ENCODE measurements around the gene EFCAB11. TPM values are rescaled to one million over a fixed set of nuclear protein-coding genes. Genes with fewer than 3 reads are reported as not detected.

The EFCAB11 gene
- total RNA-seq, 1 donor from 2014 or later: 9.9 TPM

DNA sequence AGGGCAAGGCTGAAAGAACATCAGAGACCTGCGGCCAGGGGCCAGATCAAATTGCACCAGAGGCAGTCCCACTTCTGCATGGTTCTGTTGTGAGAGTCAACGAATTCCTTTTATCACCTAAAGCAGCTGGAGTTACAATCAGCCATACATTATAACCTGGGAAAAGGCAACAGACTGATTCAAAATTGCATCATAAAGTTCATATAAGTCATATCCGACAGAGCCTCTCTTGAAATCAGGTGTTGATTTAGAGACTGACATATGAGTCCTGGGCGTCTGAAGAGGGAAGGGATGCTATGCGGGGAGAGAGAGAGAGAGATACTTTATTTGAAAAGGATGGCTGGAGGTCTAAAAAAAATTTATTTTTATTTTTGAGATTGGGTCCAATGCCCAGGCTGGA is 89.4 kb downstream of the EFCAB11 start:
- H3K27me3 Mint-ChIP-seq (ENCODE audit: low read depth): no peaks in the 10 kb centered on the region
- no peak overlapping the region for H3K27ac Mint-ChIP-seq
- H3K9me3 Mint-ChIP-seq: peaks cover 16% of the 10 kb centered on the region
- peaks cover 6% of the 10 kb centered on the region for H3K4me1 Mint-ChIP-seq
- TF ChIP-seq, protein P1, sequence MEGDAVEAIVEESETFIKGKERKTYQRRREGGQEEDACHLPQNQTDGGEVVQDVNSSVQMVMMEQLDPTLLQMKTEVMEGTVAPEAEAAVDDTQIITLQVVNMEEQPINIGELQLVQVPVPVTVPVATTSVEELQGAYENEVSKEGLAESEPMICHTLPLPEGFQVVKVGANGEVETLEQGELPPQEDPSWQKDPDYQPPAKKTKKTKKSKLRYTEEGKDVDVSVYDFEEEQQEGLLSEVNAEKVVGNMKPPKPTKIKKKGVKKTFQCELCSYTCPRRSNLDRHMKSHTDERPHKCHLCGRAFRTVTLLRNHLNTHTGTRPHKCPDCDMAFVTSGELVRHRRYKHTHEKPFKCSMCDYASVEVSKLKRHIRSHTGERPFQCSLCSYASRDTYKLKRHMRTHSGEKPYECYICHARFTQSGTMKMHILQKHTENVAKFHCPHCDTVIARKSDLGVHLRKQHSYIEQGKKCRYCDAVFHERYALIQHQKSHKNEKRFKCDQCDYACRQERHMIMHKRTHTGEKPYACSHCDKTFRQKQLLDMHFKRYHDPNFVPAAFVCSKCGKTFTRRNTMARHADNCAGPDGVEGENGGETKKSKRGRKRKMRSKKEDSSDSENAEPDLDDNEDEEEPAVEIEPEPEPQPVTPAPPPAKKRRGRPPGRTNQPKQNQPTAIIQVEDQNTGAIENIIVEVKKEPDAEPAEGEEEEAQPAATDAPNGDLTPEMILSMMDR (IDR thresholded peaks at IDR 0.05; ENCODE audit: unreplicated experiment): no peak
- peaks cover 5% of the 10 kb centered on the region for H3K36me3 Mint-ChIP-seq
- H3K4me3 Mint-ChIP-seq: no peak overlapping the region
- DNase-seq (ENCODE audit: low spot score in 2 of 2, unreplicated experiment in 2 of 2): no peak

DNA sequence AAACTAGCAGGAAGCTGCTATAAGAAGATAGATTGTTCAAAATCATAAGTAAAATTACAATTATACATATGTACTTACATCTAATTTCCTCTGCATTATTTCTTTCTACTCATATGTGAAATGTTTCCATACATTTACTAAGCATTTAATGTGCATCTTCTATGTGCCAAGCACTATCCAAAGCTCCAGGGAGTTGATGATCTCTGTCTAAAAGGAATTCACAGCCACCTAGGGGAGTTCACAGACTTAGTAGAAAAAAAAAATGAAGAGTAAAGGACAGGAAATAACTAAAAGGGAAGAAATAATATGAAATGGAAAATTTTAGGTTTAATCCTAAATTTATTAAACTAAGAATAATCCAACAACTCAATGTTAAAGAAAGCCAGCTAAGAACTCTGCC is 91.7 kb downstream of the EFCAB11 start:
- Mint-ChIP-seq H3K4me1 (peaks cover 6% of the 10 kb centered on the region), H3K27me3 (ENCODE audit: low read depth) (no peaks in the 10 kb centered on the region), H3K9me3 (peaks cover 11% of the 10 kb centered on the region), H3K36me3 (peaks cover 5% of the 10 kb centered on the region), H3K27ac (no peak overlapping the region), H3K4me3 (no peak overlapping the region)
- TF ChIP-seq, protein P1 (IDR thresholded peaks at IDR 0.05; ENCODE audit: unreplicated experiment): no peak
- DNase-seq (ENCODE audit: low spot score in 2 of 2, unreplicated experiment in 2 of 2): no peak

DNA sequence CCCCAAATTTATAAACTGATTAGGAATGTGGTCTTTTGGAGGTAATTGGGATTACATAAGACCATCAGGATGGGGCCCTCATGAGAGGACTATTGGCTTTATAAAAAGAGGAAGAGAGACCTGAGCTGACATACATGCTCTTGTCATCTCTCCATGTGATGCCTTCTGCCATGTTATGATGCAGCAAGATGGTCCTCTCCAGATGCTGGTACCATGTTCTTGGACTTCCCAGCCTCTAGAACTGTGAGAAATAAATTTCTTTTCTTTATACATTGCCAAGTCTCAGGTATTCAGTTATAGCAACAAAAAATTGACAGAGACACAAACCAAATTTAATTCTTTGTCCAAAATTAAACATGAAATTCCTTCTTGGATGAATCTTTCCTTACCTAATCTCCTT is 92.9 kb downstream of the EFCAB11 start:
- H3K27ac Mint-ChIP-seq: no peak overlapping the region
- no peaks in the 10 kb centered on the region for H3K27me3 Mint-ChIP-seq (ENCODE audit: low read depth)
- peaks cover 8% of the 10 kb centered on the region for H3K4me1 Mint-ChIP-seq
- peaks cover 6% of the 10 kb centered on the region for H3K9me3 Mint-ChIP-seq
- TF ChIP-seq, protein P1 (IDR thresholded peaks at IDR 0.05; ENCODE audit: unreplicated experiment): no peak
- H3K36me3 Mint-ChIP-seq: peaks cover 2% of the 10 kb centered on the region
- DNase-seq (ENCODE audit: low spot score in 2 of 2, unreplicated experiment in 2 of 2): no peak
- no peak overlapping the region for H3K4me3 Mint-ChIP-seq

DNA sequence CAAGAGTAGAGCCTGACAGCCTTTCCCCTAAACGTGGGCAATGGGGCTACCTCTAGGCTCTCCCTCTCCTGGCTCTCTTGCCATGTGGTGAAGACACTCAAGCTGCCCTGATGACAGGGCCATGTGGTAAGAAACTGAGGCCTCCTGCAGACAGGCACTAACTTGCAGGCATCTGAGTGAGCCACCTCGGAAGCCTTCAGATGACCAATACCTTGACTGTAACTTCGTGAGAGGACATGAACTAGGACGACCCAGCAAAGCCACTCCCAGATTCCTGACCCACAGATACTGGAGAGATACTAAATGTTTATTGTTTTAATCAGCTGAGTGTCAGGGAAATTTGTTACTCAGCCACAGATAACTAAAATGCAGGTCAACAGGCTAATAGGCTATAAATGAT is 96.4 kb downstream of the EFCAB11 start:
- no peak for DNase-seq (ENCODE audit: low spot score in 2 of 2, unreplicated experiment in 2 of 2)
- no peak overlapping the region for H3K4me3 Mint-ChIP-seq
- no peak overlapping the region for H3K27ac Mint-ChIP-seq
- H3K27me3 Mint-ChIP-seq (ENCODE audit: low read depth): no peaks in the 10 kb centered on the region
- peaks cover 6% of the 10 kb centered on the region for H3K9me3 Mint-ChIP-seq
- H3K4me1 Mint-ChIP-seq: peaks cover 2% of the 10 kb centered on the region
- no peaks in the 10 kb centered on the region for H3K36me3 Mint-ChIP-seq
- TF ChIP-seq, protein P1 (IDR thresholded peaks at IDR 0.05; ENCODE audit: unreplicated experiment): no peak

DNA sequence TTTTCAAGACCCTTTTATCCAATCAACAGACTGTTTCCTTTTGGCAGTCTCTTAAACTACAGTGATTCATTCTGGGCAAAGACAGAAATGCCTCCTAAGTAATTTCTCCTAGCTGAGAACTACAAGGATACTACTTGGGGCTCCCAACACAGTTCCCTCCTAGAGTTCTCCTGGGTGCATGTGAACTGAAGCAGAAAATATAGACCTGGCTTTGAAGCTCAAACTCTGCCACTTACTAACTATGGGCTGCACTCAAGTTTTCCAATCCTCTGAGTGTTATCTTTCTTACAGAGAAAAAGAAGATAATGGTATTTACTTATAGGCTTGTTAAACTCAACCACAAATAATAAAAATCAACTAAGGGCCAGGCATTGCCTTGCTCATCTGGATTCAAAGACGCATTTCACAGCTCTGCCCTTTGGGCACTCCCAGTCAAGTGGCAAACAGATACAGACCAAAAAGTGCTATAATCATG is 97.6 kb downstream of the EFCAB11 start:
- DNase-seq (ENCODE audit: low spot score in 2 of 2, unreplicated experiment in 2 of 2): no peak

More for the DNA sequence above, 97.6 kb downstream of the EFCAB11 start:
- no peak overlapping the region for H3K27ac Mint-ChIP-seq
- H3K36me3 Mint-ChIP-seq: no peaks in the 10 kb centered on the region
- TF ChIP-seq, protein P1 (IDR thresholded peaks at IDR 0.05; ENCODE audit: unreplicated experiment): no peak
- H3K27me3 Mint-ChIP-seq (ENCODE audit: low read depth): no peaks in the 10 kb centered on the region
- no peak overlapping the region for H3K4me3 Mint-ChIP-seq
- peaks cover 6% of the 10 kb centered on the region for H3K9me3 Mint-ChIP-seq
- H3K4me1 Mint-ChIP-seq: peaks cover 2% of the 10 kb centered on the region
